GM12864 (cell line): ENCODE measurements around the gene EDEM2.
"Not testable (repeated sequence)": the region's sequence is repeated elsewhere in the genome, so short reads cannot be mapped to it uniquely, and the experiment has no call there.

Source experiments
- DNase-seq: peaks from one replicate; pipeline ENCODE4 v3.0.0-alpha.2; 2011; ENCODE audit warnings: low read depth
- H3K4me3 ChIP-seq: 2 replicates; pipeline ENCODE4 v1.5.1; 2011; ENCODE audit warnings: mild to moderate bottlenecking, low read depth, low read length, control low read depth
- TF ChIP-seq, protein P1 (sequence below): IDR thresholded peaks from 2 replicates; pipeline ENCODE4 v1.5.1; 2011; ENCODE audit warnings: low read depth, mild to moderate bottlenecking, moderate library complexity, low read length, control low read depth, inconsistent platforms; ENCODE audit errors: missing control alignments

The EDEM2 gene, protein sequence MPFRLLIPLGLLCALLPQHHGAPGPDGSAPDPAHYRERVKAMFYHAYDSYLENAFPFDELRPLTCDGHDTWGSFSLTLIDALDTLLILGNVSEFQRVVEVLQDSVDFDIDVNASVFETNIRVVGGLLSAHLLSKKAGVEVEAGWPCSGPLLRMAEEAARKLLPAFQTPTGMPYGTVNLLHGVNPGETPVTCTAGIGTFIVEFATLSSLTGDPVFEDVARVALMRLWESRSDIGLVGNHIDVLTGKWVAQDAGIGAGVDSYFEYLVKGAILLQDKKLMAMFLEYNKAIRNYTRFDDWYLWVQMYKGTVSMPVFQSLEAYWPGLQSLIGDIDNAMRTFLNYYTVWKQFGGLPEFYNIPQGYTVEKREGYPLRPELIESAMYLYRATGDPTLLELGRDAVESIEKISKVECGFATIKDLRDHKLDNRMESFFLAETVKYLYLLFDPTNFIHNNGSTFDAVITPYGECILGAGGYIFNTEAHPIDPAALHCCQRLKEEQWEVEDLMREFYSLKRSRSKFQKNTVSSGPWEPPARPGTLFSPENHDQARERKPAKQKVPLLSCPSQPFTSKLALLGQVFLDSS

DNA sequence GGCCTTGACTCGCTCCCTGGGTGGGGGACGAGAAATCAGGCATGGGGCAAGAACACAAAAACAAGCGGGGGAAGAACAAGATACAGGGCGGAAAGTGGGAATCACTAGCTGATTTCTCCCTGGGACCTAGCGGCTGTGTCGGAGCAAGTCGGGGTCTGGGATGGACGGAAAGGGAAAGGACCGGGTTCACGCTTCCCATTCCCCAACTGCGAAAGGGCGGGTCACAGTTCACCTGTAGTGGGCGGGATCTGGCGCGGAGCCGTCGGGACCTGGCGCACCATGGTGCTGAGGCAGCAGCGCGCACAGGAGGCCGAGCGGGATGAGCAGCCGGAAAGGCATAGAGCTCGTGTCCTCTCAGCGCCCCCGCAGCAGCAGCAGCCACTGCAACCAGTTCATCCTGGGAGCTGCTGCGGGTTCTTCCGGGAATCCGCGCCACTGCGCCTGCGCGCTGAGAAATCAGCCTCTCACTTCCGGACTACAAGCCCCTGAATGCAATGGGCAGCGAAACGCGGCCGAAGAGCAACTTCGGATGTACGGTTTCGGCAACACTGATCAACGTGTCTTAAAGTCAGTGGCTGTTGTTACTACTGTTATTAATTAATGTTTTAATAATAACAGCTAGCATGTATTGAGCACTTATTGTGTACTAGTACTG lies at the start of gene EDEM2:
Gene EDEM2 (minus strand): TSS at position 417 of the 655 bp plus-strand sequence. CDS start 78 bp downstream, at position 339.
- TF ChIP-seq, protein P1, sequence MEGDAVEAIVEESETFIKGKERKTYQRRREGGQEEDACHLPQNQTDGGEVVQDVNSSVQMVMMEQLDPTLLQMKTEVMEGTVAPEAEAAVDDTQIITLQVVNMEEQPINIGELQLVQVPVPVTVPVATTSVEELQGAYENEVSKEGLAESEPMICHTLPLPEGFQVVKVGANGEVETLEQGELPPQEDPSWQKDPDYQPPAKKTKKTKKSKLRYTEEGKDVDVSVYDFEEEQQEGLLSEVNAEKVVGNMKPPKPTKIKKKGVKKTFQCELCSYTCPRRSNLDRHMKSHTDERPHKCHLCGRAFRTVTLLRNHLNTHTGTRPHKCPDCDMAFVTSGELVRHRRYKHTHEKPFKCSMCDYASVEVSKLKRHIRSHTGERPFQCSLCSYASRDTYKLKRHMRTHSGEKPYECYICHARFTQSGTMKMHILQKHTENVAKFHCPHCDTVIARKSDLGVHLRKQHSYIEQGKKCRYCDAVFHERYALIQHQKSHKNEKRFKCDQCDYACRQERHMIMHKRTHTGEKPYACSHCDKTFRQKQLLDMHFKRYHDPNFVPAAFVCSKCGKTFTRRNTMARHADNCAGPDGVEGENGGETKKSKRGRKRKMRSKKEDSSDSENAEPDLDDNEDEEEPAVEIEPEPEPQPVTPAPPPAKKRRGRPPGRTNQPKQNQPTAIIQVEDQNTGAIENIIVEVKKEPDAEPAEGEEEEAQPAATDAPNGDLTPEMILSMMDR: no peak

DNA sequence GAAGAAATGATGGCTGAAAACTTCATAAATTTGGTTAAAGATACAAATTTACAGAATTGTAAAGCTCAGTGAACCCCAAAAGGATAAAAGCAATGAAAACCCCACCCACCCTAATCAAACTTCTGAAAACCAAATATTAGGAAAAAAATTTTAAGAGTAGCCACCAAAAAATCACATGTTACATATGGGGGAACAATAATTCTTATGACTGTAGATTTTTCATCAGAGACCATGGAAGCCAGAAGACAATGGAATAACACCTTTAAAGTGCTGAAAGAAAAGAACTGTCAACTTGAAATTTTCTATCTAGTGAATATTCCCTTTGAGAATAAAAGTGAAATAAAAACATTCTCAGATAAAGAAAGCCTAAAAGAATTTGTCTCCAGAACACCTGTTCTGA lies 49.2 kb upstream of the EDEM2 start:
- H3K4me3 ChIP-seq: no peak overlapping the region
- no peak for DNase-seq
- TF ChIP-seq, protein P1: no peak

More for the DNA sequence above, at the start of gene EDEM2:
- H3K4me3 ChIP-seq: peak within 1 kb of the TSS; percentile 72
- peak; percentile 91 for DNase-seq

DNA sequence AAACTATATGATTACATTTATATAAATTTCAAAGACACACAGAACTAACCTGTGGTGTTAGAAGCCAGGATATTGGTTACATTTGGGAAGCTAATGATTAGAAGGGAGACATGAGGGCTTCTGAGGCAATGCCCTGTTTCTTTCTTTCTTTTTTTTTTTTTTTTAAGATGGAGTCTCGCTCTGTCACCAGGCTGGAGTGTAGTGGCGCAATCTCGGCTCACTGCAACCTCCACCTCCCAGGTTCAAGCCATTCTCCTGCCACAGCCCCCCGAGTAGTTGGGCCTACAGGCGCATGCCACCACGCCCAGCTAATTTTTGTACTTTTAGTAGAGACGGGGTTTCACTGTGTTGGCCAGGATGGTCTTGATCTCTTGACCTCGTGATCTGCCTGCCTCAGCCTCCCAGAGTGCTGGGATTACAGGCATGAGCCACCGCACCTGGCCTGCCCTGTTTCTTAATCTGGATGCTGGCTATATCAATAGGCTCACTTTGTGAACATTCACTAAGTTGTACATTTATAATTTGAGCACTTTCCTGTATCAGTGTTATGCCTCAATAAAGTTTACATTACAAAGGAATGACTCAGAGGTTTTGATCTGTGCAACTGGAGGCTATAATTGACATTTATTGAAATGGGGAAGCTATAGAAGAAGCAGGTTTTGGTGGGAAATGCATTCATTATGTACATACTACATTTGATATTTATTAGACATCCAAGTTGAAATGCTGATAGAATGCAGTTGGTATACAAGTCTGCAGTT lies 46.1 kb upstream of the EDEM2 start:
- DNase-seq, H3K4me3 ChIP-seq: not testable (repeated sequence)

DNA sequence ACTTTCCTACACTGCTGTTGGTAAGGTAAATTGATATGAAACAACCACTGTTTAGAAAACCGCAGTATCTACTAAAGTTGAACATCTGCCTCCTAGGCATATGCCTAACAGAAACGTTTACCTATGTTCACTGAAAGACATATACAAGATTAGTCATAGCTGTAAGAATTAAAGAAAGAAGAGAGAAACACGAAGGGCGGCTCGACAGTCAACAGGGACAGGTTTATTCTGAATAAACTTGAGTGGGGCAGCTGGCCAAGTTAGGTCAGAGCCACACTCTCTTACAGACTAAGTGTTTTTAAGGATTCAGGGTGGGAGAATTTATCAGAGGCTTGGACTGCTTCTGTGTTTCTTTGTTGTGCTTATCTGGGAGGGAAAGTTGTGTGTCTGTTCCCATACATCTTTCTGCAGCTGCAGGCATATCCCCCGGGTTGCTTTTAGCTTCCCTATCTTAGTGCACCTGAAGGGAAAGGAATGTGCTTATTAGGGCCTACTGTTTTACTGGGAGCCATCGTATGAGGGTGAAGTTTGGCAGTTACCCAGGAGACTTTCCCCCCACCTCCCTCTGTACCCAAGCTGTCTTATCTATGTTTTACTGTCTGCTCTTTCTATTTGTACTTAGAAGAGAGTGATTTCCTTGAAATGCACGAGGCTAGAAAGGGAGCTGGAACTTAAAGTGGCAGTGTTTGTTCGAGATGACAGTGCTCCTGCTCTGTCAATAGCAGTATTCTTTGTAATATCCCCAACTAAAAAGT lies 45.2 kb upstream of the EDEM2 start:
- DNase-seq: no peak
- H3K4me3 ChIP-seq: no peak overlapping the region
- TF ChIP-seq, protein P1: no peak

DNA sequence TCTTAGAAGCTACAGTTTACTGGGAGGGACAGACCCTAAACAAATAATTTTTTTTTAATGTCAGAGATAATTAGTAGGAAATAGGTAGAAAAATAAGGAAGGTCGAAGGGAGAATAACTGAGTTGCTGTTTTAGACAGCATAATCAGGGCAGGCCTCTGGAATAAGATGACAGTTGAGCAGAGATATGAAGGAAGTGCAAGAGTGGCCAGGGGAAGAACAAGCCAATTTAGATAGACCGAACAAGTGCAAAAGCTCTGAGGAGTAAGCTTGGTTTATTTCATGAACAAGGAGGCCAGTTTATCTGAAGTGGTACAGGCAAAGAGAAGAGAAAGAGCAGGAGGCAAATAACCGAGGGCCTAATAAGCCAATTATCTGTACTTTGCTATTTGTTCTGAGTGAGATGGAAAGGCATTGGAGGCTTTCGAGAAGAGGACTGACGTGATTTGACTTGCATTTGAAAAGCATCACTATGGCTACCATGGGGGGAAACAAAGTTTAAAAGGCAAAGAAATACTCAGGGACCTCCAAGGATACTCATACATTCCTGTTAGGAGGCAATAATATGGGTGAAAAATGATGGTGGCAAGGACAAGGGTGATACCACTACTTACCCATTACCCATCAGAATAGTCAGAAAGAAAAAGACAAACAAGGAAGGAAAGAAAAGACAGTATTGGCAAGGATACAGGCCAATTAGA lies 44.4 kb upstream of the EDEM2 start:
- DNase-seq: no peak
- no peak overlapping the region for H3K4me3 ChIP-seq
- TF ChIP-seq, protein P1: no peak

DNA sequence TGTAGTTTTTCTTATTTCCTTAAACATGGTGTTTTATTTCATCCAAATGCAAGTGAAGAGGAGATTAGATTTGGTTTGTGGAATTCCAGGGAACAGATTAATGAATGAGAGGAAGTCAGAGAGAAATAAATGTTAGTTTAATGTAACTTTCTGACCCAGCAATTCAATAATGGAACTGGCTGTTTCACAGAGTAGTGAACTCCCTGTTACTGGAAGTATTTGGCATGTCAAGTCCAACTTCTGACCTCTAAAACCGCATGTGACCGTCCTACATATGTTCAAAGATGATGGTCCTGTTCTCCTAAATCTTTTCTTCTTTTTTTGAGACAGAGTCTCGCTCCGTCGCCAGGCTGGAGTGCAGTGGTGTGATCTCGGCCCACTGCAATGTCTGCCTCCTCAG lies 43.4 kb upstream of the EDEM2 start:
- TF ChIP-seq, protein P1: no peak
- no peak for DNase-seq
- H3K4me3 ChIP-seq: no peak overlapping the region

DNA sequence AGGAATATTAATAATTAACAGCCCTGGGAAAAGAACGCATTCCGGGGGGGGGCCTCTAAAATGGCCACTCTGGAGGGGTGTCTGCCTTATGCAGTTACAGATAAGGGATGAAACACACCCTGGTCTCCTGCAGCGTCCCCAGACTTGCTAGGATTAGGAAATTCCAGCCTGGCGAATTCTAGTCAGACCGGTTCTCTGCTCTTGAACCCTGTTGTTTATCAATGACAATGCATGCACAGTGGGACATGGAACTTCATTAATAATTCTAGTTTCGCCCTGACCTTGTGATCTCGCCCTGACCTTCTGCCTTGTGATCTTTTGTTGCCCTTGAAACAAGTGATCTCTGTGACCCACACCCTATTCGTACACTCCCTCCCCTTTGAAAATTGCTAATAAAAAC lies 42.1 kb upstream of the EDEM2 start:
- H3K4me3 ChIP-seq, DNase-seq: not testable (repeated sequence)
